ENCODE measurements around the gene MCCD1.

DNA sequence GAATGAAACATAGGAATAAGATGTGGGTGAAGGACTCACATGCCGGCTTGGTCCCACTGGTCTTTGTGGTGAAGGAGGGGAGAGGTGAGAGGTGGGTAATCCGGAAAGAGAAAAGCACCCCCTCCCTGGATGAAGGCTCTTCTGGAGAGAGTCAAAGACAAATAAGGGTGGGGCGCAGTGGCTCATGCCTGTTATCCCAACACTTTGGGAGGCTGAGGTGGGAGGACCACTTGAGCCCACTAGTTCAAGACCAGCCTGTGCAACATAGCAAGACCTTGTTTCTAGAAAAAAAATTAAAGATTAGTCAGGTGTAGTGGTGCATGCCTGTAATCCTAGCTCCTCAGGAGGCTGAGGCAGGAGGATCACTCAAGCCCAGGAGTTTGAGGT, 50.4 kb downstream of the MCCD1 start:
- TF ChIP-seq POLR2A (IDR thresholded peaks at IDR 0.05; ENCODE audit: low read length) (no peak), GATA1 (IDR thresholded peaks at IDR 0.05; ENCODE audit: low read depth, low read length) (no peak)

All from erythroblast (primary cell).